Liver (tissue), 9 donors: ENCODE results near the gene GIPC1. TPM values are rescaled to one million over a fixed set of nuclear protein-coding genes. Genes with fewer than 3 reads are reported as not detected.

Source experiments
- DNase-seq: peaks from one replicate; pipeline ENCODE4 v3.0.0-alpha.2; 2017; ENCODE audit warnings: low spot score
- H3K27ac ChIP-seq, 2 donors: one replicate each; pipeline ENCODE4 v1.7.0; 2013; ENCODE audit warnings: inconsistent platforms in 2 of 2, low read length in 2 of 2, control low read depth in 1 of 2, low read depth in 1 of 2, mild to moderate bottlenecking in 1 of 2
- H3K27me3 ChIP-seq, 4 donors: one replicate each; pipeline versions ENCODE4 v1.6.1 to v1.7.0; 2013; ENCODE audit warnings: low read length in 3 of 4, inconsistent platforms in 1 of 4, mild to moderate bottlenecking in 1 of 4, moderate library complexity in 1 of 4; ENCODE audit not compliant: control insufficient read depth in 4 of 4, insufficient read depth in 4 of 4
- H3K36me3 ChIP-seq, 4 donors: one replicate each; pipeline versions ENCODE4 v1.6.1 to v1.7.0; 2013; ENCODE audit warnings: low read length in 3 of 4, mild to moderate bottlenecking in 3 of 4, low read depth in 1 of 4, moderate library complexity in 1 of 4; ENCODE audit not compliant: control insufficient read depth in 4 of 4, insufficient read depth in 3 of 4
- H3K4me1 ChIP-seq, 4 donors: one replicate each; pipeline versions ENCODE4 v1.6.1 to v1.7.0; 2013; ENCODE audit warnings: low read length in 3 of 4, mild to moderate bottlenecking in 3 of 4, moderate library complexity in 1 of 4; ENCODE audit not compliant: control insufficient read depth in 4 of 4, insufficient read depth in 4 of 4
- H3K4me3 ChIP-seq, 3 donors: one replicate each; pipeline versions ENCODE4 v1.6.1 to v1.7.0; 2013; ENCODE audit warnings: low read length in 3 of 3, control low read depth in 1 of 3, low read depth in 1 of 3, mild to moderate bottlenecking in 1 of 3
- H3K9ac ChIP-seq, 2 donors: one replicate each; pipeline ENCODE4 v1.7.0; 2013; ENCODE audit warnings: low read length in 2 of 2, mild to moderate bottlenecking in 2 of 2, moderate library complexity in 2 of 2, control low read depth in 1 of 2, low read depth in 1 of 2
- H3K9me3 ChIP-seq, 4 donors: one replicate each; pipeline versions ENCODE4 v1.6.1 to v1.7.0; 2013; ENCODE audit warnings: low read length in 3 of 4; ENCODE audit not compliant: control insufficient read depth in 4 of 4
- ATF3 ChIP-seq: IDR thresholded peaks from 2 replicates; pipeline ENCODE4 v1.6.1; 2016; ENCODE audit warnings: antibody characterized with exemption
- CTCF ChIP-seq: fragments of 150-350 bp; IDR thresholded peaks from 2 replicates; pipeline ENCODE4 v1.5.1; 2017; ENCODE audit warnings: improper control_type of control experiment, low read depth, low read length; ENCODE audit not compliant: missing input control
- FOXA1 ChIP-seq: IDR thresholded peaks from 2 replicates; pipeline ENCODE4 v1.6.1; 2016; ENCODE audit warnings: antibody characterized with exemption
- FOXA2 ChIP-seq: IDR thresholded peaks from 2 replicates; pipeline ENCODE4 v1.6.1; 2016; ENCODE audit warnings: antibody characterized with exemption
- HNF4A ChIP-seq, 2 donors: conservative IDR thresholded peaks; 2 replicates each; pipeline ENCODE4 v1.6.1; 2016; ENCODE audit warnings: antibody characterized with exemption in 2 of 2, mild to moderate bottlenecking in 2 of 2
- HNF4G ChIP-seq: IDR thresholded peaks from 2 replicates; pipeline ENCODE4 v1.6.1; 2016; ENCODE audit warnings: antibody characterized with exemption
- JUND ChIP-seq, 2 donors: IDR thresholded peaks; 2 replicates each; pipeline ENCODE4 v1.6.1; 2016; ENCODE audit warnings: antibody characterized with exemption in 2 of 2
- MAX ChIP-seq: IDR thresholded peaks from 2 replicates; pipeline ENCODE4 v1.6.1; 2016; ENCODE audit warnings: antibody characterized with exemption
- NR2F2 ChIP-seq: IDR thresholded peaks from 2 replicates; pipeline ENCODE4 v1.6.1; 2016; ENCODE audit warnings: antibody characterized with exemption
- REST ChIP-seq: IDR thresholded peaks from 2 replicates; pipeline ENCODE4 v1.6.1; 2016; ENCODE audit warnings: antibody characterized with exemption, mild to moderate bottlenecking
- SP1 ChIP-seq: IDR thresholded peaks from 2 replicates; pipeline ENCODE4 v1.6.1; 2018; ENCODE audit warnings: antibody characterized with exemption, mild to moderate bottlenecking
- TAF1 ChIP-seq: conservative IDR thresholded peaks from 2 replicates; pipeline ENCODE4 v1.6.1; 2016; ENCODE audit warnings: antibody characterized with exemption, mild to moderate bottlenecking
- YY1 ChIP-seq: IDR thresholded peaks from 2 replicates; pipeline ENCODE4 v1.6.1; 2016; ENCODE audit warnings: antibody characterized with exemption, mild to moderate bottlenecking
- ZBTB33 ChIP-seq: IDR thresholded peaks from 2 replicates; pipeline ENCODE4 v1.6.1; 2016; ENCODE audit warnings: antibody characterized with exemption
- WGBS: extraction: QIAGEN DNeasy Blood & Tissue Kit; methylation state at CpG from one replicate; pipeline ENCODE4 v1.1.7; 2013; 5-methylcytosine and 5-hydroxymethylcytosine counted together
- polyA plus RNA-seq, 2 donors: library from polyadenylated mRNA; stranded (reverse) in 1 of 2; unstranded in 1 of 2; fragments of 200-250 nt in 1 of 2; fragments of >200 nt in 1 of 2; fragmentation: Nextera tagmentation in 1 of 2; extraction: Ambion mirVana in 1 of 2; gene quantifications; one replicate each; pipeline versions ENCODE4 v1.2.1 to v1.2.3, GENCODE V29; 2013 to 2015
- total RNA-seq, 2 donors: library from RNA; depleted of rRNA; stranded (reverse); fragments of >200 nt; gene quantifications; one replicate each; pipeline ENCODE4 v1.2.3, GENCODE V29; 2014
- donor health status: healthy.
- donor health status: healthy.
- donor health status: healthy.
- donor health status: healthy.
- donor health status: healthy.

GIPC1 gene
- total and polyA plus RNA-seq, 4 donors, result 18.4 to 34.5 (median 25.5) TPM

- TF ChIP-seq REST, result no peak
- peak; percentile 66 for TF ChIP-seq NR2F2
- TF ChIP-seq HNF4A (conservative IDR thresholded peaks at IDR 0.05), result peak; percentile 29 to 32
- TF ChIP-seq HNF4G, result no peak
- no peak for TF ChIP-seq MAX
- no peak for TF ChIP-seq FOXA1
Measured at GRCh38 chr19:14497228-14497921, 1.4 kb upstream of the GIPC1 start (continued).

- Histone ChIP-seq H3K36me3 (peaks cover 0 to 3% (median 0%) of the 10 kb centered on the region in 4 donors), H3K27me3 (no peaks in the 10 kb centered on the region), H3K9ac (no peak overlapping the region), H3K27ac (peak overlapping the region; percentile 32 to 40), H3K4me3 (no peak overlapping the region), H3K4me1 (peaks cover 3 to 30% (median 21%) of the 10 kb centered on the region in 4 donors), H3K9me3 (no peaks in the 10 kb centered on the region)
- 46% methylated on average over 7 of the region's 7 CpGs for WGBS
- TF ChIP-seq SP1 (no peak), HNF4G (no peak), YY1 (no peak), HNF4A (conservative IDR thresholded peaks at IDR 0.05) (no peak), ZBTB33 (no peak), FOXA2 (no peak), TAF1 (no peak)
- DNase-seq, result no peak
Measured at GRCh38 chr19:14496834-14497227, 904 bp upstream of the GIPC1 start.

GRCh38 chr19:14495672-14496028 lies 277 bp downstream of the GIPC1 start:
- Histone ChIP-seq H3K4me3 (peak overlapping the region; percentile 67 to 85 (median 70)), H3K27me3 (no peaks in the 10 kb centered on the region), H3K36me3 (peaks cover 0 to 3% (median 2%) of the 10 kb centered on the region in 4 donors), H3K4me1 (peaks cover 3 to 30% (median 21%) of the 10 kb centered on the region in 4 donors), H3K9ac (peak overlapping the region in 1 of 2 donors; percentile 60), H3K27ac (peak overlapping the region in 1 of 2 donors; percentile 32), H3K9me3 (no peaks in the 10 kb centered on the region)
- WGBS, result under 1% methylated on average over 28 of the region's 28 CpGs
- no peak for DNase-seq
- no peak for TF ChIP-seq ZBTB33
- TF ChIP-seq REST, result no peak
- TF ChIP-seq HNF4A (conservative IDR thresholded peaks at IDR 0.05), result no peak
- TF ChIP-seq YY1, result no peak
- no peak for TF ChIP-seq NR2F2
- no peak for TF ChIP-seq MAX
- no peak for TF ChIP-seq ATF3
- no peak for TF ChIP-seq CTCF
- TF ChIP-seq HNF4G, result no peak
- TF ChIP-seq JUND (IDR thresholded peaks at IDR 0.05), result no peak
